ENCODE data around the gene TGFBR3. TPM values are rescaled to one million over a fixed set of nuclear protein-coding genes. Genes with fewer than 3 reads are reported as not detected.

Gene TGFBR3
- total RNA-seq, 1 experiment from 2014 or later: 4.2 TPM

DNA sequence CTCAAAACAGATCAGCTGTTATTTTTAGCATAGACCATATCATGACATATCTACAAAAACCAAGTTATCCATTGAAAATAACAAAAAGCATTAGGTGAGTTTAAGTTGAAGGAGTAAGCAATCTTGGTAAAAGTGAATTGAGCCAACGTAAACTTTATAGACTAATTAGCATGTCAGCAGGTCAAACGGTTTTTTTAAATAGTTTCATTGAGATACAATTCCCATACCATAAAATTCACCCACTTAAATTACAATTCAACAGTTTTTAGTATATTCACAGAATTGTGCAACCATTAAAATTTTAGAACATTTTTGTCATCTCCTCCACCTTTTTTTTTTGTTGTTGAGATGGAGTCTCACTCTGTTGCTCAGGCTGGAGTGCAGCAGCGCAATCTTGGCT lies 92.1 kb downstream of the TGFBR3 start:
- peaks cover 48% of the 10 kb centered on the region for H3K4me1 Mint-ChIP-seq
- CTCF ChIA-PET: no interaction called here

DNA sequence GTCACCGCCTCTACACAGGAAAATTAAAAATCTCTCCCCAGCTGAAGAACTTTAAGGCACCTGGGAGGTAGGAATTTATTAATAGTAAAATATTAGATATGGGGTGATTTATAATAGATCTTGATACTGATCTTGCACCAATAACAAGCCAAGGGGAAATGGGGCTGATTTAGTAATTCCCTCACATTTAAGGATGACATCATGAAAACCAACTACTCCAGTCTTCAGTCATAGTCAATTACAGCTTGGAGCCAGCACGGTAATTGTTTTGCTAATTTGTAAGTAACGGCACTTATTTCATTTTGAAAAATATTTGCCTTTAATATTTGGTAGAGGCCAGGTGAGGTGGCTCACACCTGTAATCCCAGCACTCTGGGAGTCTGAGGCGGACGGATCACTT lies 92.8 kb downstream of the TGFBR3 start:
- no peak for ATAC-seq
- H3K27ac Mint-ChIP-seq: no peak overlapping the region
- H3K4me3 Mint-ChIP-seq: no peak overlapping the region
- no peak for DNase-seq (ENCODE audit: low spot score)
- H3K27me3 Mint-ChIP-seq (ENCODE audit: low read depth): peaks cover 4% of the 10 kb centered on the region; the same call in 1 of the 2 replicates
- ChIA-PET POLR2A (no interaction called here), CTCF (interaction anchor here (0.6 to 1.1 kb wide), 6 partner anchors 13 to 104 kb away, joined by 3 to 4 read pairs (median 3); no protein-coding TSS in a partner anchor)
- peaks cover 5% of the 10 kb centered on the region for H3K9me3 Mint-ChIP-seq
- peaks cover 43% of the 10 kb centered on the region for H3K4me1 Mint-ChIP-seq
- TF ChIP-seq NFE2L1 (CRISPR knock-in tag; IDR thresholded peaks at IDR 0.05) (no peak), ZNF317 (CRISPR knock-in tag; IDR thresholded peaks at IDR 0.05; ENCODE audit: borderline replicate concordance, low read depth) (no peak), ZNF138 (CRISPR knock-in tag; conservative IDR thresholded peaks at IDR 0.05) (no peak), IRF2 (CRISPR knock-in tag; IDR thresholded peaks at IDR 0.05; ENCODE audit: borderline replicate concordance, low read depth) (no peak), TEAD1 (CRISPR knock-in tag; IDR thresholded peaks at IDR 0.05) (no peak), FOXK1 (CRISPR knock-in tag; IDR thresholded peaks at IDR 0.05) (no peak), ZNF416 (CRISPR knock-in tag; IDR thresholded peaks at IDR 0.05) (no peak)
- TF ChIP-seq, protein P1, sequence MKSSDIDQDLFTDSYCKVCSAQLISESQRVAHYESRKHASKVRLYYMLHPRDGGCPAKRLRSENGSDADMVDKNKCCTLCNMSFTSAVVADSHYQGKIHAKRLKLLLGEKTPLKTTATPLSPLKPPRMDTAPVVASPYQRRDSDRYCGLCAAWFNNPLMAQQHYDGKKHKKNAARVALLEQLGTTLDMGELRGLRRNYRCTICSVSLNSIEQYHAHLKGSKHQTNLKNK (CRISPR knock-in tag; IDR thresholded peaks at IDR 0.05): no peak
- TF ChIP-seq, protein P2, sequence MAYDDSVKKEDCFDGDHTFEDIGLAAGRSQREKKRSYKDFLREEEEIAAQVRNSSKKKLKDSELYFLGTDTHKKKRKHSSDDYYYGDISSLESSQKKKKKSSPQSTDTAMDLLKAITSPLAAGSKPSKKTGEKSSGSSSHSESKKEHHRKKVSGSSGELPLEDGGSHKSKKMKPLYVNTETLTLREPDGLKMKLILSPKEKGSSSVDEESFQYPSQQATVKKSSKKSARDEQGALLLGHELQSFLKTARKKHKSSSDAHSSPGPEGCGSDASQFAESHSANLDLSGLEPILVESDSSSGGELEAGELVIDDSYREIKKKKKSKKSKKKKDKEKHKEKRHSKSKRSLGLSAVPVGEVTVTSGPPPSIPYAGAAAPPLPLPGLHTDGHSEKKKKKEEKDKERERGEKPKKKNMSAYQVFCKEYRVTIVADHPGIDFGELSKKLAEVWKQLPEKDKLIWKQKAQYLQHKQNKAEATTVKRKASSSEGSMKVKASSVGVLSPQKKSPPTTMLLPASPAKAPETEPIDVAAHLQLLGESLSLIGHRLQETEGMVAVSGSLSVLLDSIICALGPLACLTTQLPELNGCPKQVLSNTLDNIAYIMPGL (CRISPR knock-in tag; IDR thresholded peaks at IDR 0.05): no peak
- TF ChIP-seq, protein P3, sequence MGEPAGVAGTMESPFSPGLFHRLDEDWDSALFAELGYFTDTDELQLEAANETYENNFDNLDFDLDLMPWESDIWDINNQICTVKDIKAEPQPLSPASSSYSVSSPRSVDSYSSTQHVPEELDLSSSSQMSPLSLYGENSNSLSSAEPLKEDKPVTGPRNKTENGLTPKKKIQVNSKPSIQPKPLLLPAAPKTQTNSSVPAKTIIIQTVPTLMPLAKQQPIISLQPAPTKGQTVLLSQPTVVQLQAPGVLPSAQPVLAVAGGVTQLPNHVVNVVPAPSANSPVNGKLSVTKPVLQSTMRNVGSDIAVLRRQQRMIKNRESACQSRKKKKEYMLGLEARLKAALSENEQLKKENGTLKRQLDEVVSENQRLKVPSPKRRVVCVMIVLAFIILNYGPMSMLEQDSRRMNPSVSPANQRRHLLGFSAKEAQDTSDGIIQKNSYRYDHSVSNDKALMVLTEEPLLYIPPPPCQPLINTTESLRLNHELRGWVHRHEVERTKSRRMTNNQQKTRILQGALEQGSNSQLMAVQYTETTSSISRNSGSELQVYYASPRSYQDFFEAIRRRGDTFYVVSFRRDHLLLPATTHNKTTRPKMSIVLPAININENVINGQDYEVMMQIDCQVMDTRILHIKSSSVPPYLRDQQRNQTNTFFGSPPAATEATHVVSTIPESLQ (CRISPR knock-in tag; IDR thresholded peaks at IDR 0.05): no peak
- TF ChIP-seq, protein P4, sequence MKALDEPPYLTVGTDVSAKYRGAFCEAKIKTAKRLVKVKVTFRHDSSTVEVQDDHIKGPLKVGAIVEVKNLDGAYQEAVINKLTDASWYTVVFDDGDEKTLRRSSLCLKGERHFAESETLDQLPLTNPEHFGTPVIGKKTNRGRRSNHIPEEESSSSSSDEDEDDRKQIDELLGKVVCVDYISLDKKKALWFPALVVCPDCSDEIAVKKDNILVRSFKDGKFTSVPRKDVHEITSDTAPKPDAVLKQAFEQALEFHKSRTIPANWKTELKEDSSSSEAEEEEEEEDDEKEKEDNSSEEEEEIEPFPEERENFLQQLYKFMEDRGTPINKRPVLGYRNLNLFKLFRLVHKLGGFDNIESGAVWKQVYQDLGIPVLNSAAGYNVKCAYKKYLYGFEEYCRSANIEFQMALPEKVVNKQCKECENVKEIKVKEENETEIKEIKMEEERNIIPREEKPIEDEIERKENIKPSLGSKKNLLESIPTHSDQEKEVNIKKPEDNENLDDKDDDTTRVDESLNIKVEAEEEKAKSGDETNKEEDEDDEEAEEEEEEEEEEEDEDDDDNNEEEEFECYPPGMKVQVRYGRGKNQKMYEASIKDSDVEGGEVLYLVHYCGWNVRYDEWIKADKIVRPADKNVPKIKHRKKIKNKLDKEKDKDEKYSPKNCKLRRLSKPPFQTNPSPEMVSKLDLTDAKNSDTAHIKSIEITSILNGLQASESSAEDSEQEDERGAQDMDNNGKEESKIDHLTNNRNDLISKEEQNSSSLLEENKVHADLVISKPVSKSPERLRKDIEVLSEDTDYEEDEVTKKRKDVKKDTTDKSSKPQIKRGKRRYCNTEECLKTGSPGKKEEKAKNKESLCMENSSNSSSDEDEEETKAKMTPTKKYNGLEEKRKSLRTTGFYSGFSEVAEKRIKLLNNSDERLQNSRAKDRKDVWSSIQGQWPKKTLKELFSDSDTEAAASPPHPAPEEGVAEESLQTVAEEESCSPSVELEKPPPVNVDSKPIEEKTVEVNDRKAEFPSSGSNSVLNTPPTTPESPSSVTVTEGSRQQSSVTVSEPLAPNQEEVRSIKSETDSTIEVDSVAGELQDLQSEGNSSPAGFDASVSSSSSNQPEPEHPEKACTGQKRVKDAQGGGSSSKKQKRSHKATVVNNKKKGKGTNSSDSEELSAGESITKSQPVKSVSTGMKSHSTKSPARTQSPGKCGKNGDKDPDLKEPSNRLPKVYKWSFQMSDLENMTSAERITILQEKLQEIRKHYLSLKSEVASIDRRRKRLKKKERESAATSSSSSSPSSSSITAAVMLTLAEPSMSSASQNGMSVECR (CRISPR knock-in tag; IDR thresholded peaks at IDR 0.05; ENCODE audit: borderline replicate concordance): no peak
- H3K36me3 Mint-ChIP-seq: peaks cover 4% of the 10 kb centered on the region

More for the DNA sequence above, 92.1 kb downstream of the TGFBR3 start:
- POLR2A ChIA-PET: interaction anchor here (0.6 kb wide), 1 partner anchor 42 kb away, joined by 3 read pairs; no protein-coding TSS in a partner anchor
- no peak overlapping the region for H3K27ac Mint-ChIP-seq
- DNase-seq (ENCODE audit: low spot score): no peak
- H3K27me3 Mint-ChIP-seq (ENCODE audit: low read depth): peaks cover 4% of the 10 kb centered on the region; the same call in 1 of the 2 replicates
- no peak overlapping the region for H3K4me3 Mint-ChIP-seq
- H3K36me3 Mint-ChIP-seq: peaks cover 4% of the 10 kb centered on the region
- ATAC-seq: no peak
- peaks cover 5% of the 10 kb centered on the region for H3K9me3 Mint-ChIP-seq
- TF ChIP-seq TCF7 (CRISPR knock-in tag; IDR thresholded peaks at IDR 0.05; ENCODE audit: low read depth): no peak
- TF ChIP-seq SMAD4 (CRISPR knock-in tag; IDR thresholded peaks at IDR 0.05): no peak
- TF ChIP-seq, protein P3 (CRISPR knock-in tag; IDR thresholded peaks at IDR 0.05): no peak
- no peak for TF ChIP-seq IRF2 (CRISPR knock-in tag; IDR thresholded peaks at IDR 0.05; ENCODE audit: borderline replicate concordance, low read depth)
- TF ChIP-seq RORB (CRISPR knock-in tag; IDR thresholded peaks at IDR 0.05): no peak
